A172 (cell line): Measurements from ENCODE around the gene ASCL1. TPM values are rescaled to one million over a fixed set of nuclear protein-coding genes. Genes with fewer than 3 reads are reported as not detected.

Experiments used
- DNase-seq: peaks from one replicate; pipeline ENCODE4 v3.0.0-alpha.2; 2015; ENCODE audit warnings: low spot score
- total RNA-seq: library from RNA; depleted of rRNA; stranded (reverse); fragments of >200 nt; shearing (Covaris generic); gene quantifications from 2 replicates; pipeline ENCODE4 v1.2.3, GENCODE V29; 2014; rRNA removed

ASCL1 gene
- not detected in 2 replicates for total RNA-seq

DNA sequence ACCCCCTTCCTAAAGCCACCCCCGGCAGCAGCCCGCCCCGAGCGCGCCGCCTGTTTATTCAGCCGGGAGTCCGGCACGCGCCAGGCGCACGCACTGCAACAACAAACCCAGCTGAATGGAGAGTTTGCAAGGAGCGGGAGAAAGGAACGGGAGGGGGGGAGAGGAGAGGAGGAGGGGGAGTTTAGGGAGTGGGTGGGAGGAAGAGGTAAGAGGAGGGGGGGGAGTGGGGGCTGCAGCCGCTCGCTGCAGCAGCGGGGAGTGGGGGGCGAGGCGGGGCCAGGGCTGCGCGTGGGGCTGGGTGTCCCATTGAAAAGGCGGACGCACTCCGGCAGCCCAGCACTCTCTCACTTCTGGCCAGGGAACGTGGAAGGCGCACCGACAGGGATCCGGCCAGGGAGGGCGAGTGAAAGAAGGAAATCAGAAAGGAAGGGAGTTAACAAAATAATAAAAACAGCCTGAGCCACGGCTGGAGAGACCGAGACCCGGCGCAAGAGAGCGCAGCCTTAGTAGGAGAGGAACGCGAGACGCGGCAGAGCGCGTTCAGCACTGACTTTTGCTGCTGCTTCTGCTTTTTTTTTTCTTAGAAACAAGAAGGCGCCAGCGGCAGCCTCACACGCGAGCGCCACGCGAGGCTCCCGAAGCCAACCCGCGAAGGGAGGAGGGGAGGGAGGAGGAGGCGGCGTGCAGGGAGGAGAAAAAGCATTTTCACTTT is at the start of gene ASCL1:
TSS of gene ASCL1 (plus strand) at position 336 of the 712 bp plus-strand sequence. CDS start 571 bp downstream, outside the sequence.
- no peak for DNase-seq

DNA sequence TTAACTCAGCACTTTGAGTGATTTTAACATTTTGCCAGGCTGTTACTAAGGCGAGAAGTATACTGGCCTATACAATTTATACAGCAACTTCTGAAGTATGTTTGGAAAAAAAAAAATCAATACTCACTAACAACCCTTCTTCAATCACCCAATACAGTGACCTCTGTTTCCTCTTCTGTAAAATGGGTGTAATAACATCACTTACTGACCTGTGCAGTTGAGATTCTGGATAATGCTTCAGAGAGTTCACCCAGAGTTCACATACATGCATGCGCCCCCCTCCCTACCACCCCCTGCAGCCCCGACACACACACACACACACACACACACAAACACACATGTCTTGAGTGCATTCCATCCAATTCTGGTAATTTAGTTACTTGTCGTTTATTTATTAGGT is 49.6 kb upstream of the ASCL1 start:
- DNase-seq: no peak

DNA sequence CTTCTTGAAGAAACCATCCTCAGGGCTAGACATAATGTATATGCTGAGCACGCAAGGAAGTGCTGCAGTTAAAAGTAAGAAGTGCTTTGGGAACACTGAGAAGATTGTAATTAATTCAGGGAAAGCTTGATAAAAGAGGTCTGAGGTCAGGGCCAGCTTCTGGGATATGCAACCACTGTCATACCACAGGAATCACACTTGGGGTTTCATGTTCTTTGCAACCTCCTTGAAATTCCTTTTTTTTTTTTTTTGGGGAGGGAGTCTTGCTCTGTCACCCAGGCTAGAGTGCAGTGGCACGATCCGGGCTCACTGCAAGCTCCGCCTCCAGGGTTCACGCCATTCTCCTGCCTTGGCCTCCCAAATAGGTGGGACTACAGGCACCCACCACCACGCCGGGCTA is 47.3 kb upstream of the ASCL1 start:
- DNase-seq: no peak

DNA sequence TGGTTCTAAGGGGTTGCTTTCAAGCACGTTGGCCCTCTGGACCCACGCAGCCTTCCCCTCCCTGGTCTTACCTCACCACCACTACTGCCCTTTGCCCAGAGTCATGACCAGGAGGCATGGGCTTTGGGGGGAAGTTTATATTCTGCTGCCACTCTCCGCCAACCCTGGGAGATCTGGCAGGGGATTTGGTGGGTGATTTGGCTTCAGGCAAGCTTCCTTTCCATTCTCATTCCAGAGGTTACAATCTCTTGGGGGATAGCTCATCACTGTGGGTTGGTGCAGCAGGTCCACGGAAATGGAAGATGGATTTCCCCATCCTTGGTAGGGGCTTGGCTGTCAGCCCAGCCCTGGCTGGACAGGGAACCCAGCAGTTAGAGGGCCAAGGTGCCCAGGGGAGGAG is 46.7 kb upstream of the ASCL1 start:
- DNase-seq: no peak

DNA sequence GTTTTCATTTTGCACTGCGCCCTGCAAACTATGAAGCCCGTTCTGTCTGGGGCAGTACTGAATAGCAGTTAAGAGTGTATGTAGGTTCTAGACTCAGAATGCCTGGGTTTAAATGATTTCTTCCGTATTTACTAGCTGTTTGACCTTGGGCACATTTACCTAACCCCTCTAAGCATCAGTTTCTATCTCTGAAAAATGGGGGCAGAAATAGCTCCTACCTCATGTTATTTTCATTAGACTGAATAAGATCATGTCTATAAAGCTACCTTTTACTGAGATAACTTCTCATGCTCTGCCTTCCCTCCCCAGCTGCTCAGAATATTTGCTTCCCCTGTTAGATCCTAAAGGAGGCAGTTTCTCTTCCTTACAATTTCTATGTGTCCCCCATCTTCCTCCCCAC is 46.2 kb upstream of the ASCL1 start:
- DNase-seq: no peak

DNA sequence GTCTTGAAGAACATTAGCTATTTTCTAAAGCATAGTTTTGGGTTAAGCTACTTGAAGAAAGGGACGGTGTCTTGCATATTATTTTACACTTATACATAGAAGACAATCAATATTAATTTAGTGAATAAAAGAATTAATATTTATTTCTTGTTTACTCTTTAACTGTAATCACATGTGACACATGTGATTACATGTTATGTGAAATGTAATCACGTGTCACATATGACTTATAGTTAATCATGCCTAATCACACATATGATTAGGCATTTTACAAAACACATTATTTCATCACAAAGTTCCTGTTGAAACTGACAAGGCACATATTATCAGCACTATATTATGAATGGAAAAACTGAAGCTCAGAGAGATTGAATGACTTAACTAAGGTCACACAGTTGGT is 45.2 kb upstream of the ASCL1 start:
- no peak for DNase-seq

DNA sequence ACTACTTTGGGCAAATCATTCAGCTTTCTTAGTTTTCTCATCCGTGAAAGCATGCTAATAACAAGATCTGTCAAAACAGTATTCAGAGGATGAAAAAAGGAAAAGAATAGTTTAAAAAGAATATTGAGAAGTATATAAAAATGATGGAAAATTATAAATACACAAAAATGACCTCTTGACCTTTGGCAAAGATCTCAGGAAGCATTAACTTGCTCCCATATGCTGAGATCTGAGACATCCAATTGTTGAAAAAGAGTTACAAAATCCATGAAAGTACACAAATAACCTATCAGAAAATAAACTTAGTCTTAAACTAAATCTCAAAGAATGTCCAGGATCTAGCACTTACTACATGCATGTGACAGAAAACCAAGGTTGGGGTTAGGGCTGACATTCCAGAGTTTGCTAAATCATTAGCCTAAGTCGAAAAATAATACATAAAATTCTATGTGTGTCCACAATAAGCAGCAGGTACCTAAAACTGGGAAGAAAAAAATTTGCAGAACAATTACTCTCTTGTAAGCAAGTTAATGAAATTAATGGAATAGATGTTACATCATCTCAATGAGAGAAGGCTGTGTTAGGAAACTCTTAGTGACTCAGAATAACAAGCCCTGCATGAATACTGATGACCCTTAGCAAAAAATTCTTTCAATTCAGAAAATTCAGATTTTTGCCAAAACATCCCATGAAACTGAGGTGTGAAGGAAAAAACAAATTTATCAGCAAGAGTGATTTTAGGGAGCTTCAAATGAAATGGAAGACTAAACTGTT is 43.8 kb upstream of the ASCL1 start:
- DNase-seq: no peak

DNA sequence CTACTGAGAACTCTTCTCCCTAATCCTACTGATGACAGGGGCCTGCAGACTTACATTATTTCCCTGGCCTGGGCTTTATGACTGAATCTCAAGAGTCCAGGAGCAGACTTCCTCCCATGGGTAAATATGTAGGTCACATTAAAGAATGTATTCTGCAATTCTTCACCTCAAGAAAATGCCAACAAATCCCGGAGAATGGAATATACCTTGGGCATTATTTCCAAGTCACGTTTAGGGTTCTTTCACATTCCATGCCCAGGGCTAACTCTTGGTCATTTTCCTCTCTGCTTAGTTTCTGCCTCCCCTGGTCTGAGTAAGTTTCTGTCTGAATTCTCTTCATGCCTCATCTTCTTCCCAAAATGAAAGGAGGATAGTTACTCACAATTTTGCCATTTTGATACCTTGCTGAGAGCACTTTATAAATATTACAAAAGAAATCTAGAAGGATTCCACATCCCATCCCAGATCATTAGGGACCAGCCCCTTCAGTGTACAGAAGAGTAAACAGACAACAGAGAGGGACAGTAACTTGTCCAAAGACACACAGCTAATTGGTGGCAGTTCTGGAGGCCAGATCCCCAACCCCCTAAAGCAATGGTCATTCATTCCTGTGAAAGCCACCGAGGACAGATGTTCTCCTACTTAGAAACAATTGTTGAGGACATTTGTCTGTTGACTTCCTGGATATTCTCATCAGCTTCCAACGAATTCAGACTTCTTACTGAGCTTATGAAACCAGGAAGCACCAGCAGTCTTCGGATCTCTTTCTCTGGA is 41.0 kb upstream of the ASCL1 start:
- no peak for DNase-seq

DNA sequence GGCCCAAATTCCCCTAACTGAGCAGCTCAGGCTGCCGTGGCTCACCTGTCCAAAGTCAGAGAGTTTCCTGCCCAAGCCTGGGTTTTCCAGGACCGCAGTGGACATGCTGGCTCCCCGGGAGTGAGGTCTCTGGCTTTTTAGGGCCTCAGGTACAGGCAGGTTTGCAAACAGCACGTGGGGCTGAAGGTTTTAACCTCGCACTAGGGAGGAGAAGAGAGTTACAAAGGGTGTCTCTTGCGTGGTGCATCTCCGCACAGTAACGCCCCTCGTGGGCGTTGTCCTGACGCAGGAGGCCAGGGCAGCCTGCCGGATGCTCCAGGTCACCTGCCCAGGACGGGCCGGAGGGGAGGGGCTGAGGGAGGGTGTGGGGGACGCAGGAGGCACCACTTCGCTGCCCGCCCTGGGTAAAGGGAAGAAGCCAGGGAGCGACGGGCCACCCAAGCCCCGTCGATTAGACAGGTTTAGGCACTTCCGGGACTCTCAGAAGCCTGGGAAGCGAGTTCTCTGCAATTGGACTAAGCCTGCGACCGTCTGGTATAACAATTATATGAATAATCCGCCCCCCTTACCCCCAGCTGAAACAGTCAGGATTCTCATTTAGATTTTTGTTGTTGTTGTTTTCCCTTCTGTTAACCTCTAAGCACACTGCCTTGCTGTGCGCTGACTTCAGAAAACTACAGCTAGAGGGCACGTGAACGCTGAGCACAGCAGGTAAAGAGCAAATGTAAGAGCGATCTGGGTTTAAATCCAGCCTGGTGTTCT is 40.3 kb upstream of the ASCL1 start, which contains the start of gene PAH:
TSS of gene PAH (minus strand) at position 219 of the 762 bp plus-strand sequence. CDS start at position 105, 114 bp downstream.
- DNase-seq: no peak

DNA sequence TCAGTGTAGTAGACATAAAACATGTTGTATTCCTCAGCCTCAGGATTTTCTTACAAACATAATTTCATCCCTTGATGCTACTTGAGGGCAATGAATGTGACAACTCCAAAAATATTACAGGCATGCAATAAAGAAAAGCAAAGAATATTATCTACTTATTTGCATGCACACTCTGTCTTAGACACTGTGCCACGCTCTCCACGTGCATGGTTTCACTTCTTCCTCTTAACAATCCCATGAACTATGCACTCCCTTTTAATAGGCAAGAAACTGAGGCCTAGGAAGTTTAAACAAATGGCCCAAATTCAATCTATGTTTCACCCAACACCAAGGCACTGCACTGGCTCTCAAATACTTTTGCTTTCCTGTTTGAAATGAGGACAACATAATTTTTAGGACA is 38.6 kb upstream of the ASCL1 start:
- DNase-seq: no peak

DNA sequence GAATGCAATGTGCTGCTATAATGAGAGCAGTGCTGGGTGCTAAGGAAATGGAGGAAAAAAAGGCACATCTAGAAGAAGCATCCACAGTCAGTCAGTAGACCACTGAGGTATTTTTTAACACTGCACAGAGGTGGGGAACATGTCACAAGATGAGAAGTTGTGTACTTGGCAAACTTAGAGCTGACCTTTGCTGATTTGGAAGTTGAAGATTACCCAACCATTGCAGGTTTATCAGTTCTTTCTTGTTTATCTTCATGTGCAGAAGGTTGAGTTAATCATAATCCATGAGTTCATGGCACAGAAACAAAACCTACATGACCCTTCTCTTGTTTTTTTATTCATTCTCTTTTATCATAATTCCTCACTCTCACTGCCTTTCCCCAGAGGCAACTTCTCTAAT is 37.2 kb upstream of the ASCL1 start:
- DNase-seq: no peak

DNA sequence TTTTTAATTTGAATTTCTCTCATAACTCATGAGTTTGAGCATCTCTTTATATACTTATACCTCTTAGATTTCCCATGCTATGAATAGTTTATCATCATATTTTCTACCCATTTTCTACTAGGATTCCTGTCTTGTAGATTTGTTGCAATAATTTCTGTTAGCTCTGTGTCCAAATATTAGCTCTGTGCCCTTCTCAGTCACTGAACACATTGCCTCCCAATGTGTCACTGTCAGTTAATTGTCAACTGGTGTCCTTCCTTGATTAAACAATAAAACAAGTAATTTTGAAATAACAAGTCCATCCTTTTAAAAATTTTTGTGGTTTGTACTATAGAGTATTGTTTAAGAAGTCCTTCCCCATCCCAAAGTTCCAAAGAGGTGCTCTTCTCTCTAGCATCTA is 36.2 kb upstream of the ASCL1 start:
- DNase-seq: no peak

DNA sequence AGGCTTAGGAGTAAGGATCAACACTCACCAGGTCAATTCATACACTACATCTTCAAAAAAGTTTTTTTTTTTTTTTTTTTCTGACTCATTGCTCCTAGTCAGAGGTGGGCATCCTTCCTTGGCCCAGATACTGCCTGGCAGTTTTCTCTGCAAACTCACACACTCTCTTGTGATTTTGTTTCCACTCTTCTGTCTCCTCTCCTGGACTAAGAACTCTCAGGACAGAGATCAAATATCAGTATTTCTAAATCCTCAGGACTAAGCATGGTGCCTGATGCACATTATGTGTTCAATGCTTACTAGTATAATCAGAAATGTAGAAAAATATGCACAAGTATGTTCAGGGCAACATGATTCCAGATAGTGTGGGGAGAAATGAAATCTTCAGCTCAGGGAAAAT is 30.3 kb upstream of the ASCL1 start:
- no peak for DNase-seq

DNA sequence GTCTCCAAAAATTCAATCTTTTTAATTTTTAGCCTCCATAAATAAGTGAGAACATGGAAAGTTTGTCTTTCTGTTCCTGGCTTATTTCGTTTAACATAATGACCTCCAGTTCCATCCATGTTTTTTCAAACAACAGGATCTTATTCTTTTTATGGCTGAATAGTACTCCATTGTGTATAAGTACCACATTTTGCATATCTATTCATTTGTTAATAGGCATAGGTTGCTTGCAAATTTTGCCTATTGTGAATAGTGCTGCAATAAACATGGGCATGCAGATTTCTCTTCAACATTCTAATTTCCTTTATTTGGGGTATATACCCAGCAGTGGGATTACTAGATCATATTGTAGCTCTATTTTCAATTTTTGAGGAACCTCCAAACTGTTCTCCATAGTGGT is 24.3 kb upstream of the ASCL1 start:
- no peak for DNase-seq

DNA sequence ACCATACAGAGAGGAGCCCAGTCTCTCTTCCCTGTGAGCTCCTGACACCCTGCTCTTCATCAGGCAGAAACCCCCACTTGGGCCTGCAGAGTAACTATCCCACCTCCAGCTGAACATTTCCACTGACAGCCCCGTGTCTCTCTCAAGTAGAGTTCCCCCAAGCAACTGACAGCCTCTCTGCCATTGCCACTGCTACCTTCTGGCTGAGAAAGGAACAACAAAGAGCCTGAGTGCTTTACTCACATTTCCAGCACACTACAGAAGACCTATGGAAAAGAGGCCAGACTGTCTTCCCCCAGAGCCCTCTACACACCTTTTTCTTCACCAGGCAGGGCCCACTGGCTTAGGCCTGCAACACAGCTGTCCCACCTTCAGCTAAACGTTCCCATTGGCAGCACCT is 18.4 kb upstream of the ASCL1 start:
- DNase-seq: no peak

DNA sequence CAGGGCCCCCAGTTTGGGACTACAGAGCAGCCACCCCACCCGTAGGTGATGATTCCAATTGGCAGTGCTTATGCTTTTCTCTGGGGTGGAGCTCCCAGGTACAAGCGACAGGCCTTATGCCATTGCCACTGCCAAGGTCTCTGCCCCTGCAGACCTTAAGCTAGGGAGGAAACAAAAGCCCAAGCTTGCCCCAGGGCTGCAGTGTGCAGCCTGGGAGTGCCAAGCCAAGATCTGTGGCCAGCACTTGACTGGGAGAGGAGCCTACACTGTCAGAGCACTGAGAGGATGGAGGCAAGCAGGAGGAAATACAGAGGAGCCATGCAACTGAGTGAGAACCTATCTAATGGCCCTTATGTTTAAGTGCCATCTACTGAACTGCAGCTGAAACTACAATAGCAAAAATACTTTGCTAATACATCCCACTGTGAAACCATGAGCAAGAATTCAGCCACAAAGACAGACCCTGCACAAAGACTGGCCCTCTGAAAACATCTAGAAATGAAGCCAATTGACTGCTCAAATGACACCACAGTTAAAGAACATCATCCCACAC is 17.7 kb upstream of the ASCL1 start:
- DNase-seq: no peak

DNA sequence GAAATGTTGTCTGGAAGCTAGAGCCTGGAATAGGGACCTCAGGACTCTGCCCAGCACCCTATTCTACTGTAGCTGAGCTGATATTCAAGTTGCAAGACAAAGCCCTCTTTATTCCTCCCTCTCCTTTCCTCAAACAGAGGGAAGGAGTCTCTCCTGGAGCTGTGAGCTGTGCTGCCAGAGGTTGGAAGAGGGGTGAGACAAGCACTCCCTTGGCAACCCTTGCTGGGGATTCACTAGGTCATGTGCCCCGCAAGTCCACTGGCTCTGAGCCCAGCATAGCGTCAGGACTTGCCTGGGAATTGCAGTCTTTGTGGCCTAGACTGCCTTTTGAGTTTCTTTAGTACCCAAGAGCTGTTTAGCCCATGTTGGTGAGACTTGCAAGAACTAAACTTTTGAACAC is 11.4 kb upstream of the ASCL1 start:
- DNase-seq: no peak

DNA sequence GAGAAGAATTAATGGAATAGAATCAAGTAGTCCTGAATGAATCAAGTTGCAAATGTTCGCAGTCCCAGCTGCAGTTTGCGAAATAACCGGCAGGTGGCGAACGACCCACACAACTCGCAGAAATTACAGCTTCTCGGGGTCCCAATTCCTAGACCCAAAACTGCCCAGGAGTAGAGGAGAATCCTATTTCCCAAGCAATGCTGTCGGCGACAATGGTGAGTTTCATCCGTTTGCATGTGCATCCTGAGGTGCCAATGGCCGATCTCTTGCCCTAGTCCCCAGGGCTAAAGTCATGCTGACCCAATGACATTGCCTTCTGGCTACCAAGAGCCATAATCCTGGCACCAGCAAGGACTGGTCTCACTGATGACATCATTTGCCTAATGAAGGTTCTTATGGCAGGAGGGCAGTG is 8.5 kb upstream of the ASCL1 start:
- DNase-seq: peak; percentile 4

DNA sequence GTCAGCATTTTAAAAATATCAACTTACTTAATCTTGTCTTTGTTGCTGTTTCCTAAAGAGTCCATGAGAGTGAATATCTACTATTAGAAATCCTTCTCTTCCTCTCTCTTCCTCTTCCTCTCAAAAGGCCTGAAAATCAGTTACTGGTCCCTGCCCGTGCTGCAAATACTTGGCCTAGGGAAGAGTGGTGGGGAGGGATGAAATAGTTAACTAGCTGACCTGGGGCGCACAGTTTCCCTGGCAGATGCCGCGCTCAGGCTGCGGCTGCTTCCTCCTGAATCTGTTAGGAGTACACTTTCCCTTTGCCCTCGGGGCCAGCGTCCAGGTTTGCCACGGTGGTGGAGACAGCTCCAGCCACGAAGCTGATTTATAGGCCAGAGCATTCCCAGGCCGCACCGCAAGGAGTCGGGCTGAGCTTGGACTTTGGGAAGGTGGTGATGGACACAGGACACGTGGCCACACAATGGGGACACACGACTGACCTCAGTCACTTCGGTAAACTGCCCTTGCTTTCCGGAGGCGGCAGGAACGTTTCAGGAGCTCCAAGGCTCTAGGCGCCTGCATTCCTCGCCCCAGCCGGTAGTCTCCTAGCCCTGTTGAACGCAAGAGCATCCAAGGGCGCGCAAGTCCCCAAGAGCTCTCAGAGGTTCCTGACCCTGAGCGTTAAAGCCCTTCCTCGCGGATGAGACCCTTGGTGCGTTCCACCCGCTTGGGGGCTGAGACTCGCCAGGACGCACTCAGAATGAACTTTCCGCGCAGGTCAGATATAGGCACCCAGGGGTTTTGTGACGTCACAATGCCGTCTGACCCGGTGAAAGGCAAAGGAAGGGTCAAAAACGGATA is 7.1 kb upstream of the ASCL1 start:
- no peak for DNase-seq

DNA sequence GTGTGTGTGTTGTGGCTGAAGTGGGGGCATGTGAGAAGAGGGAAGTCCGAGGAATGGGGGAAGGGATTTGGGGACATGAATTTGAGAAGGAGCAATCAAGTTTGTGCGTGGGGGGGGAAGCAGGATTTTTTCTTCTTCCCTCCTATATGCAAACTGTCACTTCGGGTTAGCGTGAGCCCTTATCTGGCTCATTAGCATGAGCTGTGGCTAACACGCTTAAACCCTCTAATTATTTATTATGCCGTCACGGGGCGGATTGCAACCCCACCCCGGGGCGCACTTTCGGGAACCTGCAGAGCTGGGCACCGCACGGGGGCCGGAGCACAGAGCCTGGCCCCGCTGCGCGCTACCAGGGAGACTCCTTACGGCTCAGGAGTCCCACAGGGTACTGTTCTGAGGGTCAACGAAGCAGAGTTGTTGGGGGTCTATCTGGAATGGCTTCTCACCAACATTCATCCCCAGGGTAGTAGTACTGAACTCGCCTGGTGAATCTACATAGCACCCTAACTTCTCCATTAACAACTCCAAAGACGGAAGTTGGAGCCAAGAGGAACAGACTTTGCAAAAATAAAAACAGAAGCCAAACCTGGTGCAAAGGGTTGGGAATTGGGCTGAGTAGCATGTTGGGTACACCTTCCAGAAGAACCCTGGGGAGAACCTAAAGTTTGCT is 6.4 kb upstream of the ASCL1 start:
- DNase-seq: no peak
